K562 (cell line): Measurements from ENCODE around the gene PEX11B. TPM values are rescaled to one million over a fixed set of nuclear protein-coding genes. Genes with fewer than 3 reads are reported as not detected.

Experiments
- ATAC-seq: fragments of 200-7000 bp; cut with Tn5 transposase; 3 replicates; pipeline ENCODE4 v1.9.1; 2020; ENCODE audit warnings: moderate library complexity
- BruUV-seq: library from RNA; stranded (reverse); fragments of 400-500 nt; replicated peaks from 2 replicates; lab custom pipeline; 2021; lab: Mats Ljungman, UMichigan
- CTCF ChIA-PET: fragments of 300-600 bp; formaldehyde crosslinking; extraction: SDS; loops from one replicate; lab custom pipeline; 2021; ENCODE audit warnings: low intra/inter-chr PET ratio; lab: Yijun Ruan, JAX
- POLR2A ChIA-PET: fragments of 300-600, 350-650 bp; sonication (Branson Sonifier 250); formaldehyde crosslinking; extraction: SDS; loops from one replicate; lab custom pipeline; 2021; ENCODE audit warnings: antibody characterized with exemption, inconsistent platforms; lab: Yijun Ruan, JAX
- DNase-seq, 4 experiments: peaks; one replicate each; pipeline versions ENCODE4 v3.0.0 to v3.0.0-alpha.2; 2011 to 2018; ENCODE audit warnings: low spot score in 3 of 4, mixed read lengths in 3 of 4; ENCODE audit errors: extremely low read depth in 1 of 4
- FAIRE-seq: peaks from 2 replicates; lab custom pipeline; 2011; peaks lifted over from hg19 to GRCh38; lab: Jason Lieb, UNC
- H2AFZ ChIP-seq: 2 replicates; pipeline ENCODE4 v1.6.0; 2011; ENCODE audit warnings: low read depth, low read length, control low read depth, inconsistent platforms
- H3K27ac ChIP-seq: fragments of 200-600 bp; 3 replicates; pipeline ENCODE4 v1.8.0; 2011; ENCODE audit warnings: low read depth, mild to moderate bottlenecking, control low read depth, inconsistent platforms, low read length, moderate library complexity, mixed read lengths; ENCODE audit errors: extremely low read depth
- H3K27me3 ChIP-seq, 2 experiments: fragments of 300-600 bp in 1 of 2; 2 replicates in 1 of 2; 3 replicates in 1 of 2; pipeline versions ENCODE4 v1.6.0 to v1.8.0; 2011; ENCODE audit warnings: inconsistent platforms in 2 of 2, low read length in 2 of 2, mild to moderate bottlenecking in 1 of 2, mixed read lengths in 1 of 2, moderate library complexity in 1 of 2; ENCODE audit not compliant: control insufficient read depth in 2 of 2, insufficient read depth in 2 of 2
- H3K36me3 ChIP-seq: fragments of 300-600 bp; 3 replicates; pipeline ENCODE4 v1.8.0; 2011; ENCODE audit warnings: mild to moderate bottlenecking, low read length, inconsistent platforms; ENCODE audit not compliant: control insufficient read depth, insufficient read depth
- H3K4me1 ChIP-seq, 2 experiments: fragments of 200-600 bp in 1 of 2; replicated peaks in 1 of 2; 2 replicates in 1 of 2; 3 replicates in 1 of 2; pipeline versions ENCODE4 v1.5.1 to v1.8.0; 2011; ENCODE audit warnings: inconsistent platforms in 2 of 2, low read length in 2 of 2, mild to moderate bottlenecking in 1 of 2, mixed read lengths in 1 of 2, moderate library complexity in 1 of 2; ENCODE audit not compliant: control insufficient read depth in 2 of 2, insufficient read depth in 2 of 2
- H3K4me2 ChIP-seq: 2 replicates; pipeline ENCODE4 v1.6.1; 2011; ENCODE audit warnings: low read length, control low read depth, inconsistent platforms, mixed read lengths; ENCODE audit not compliant: insufficient read depth
- H3K4me3 ChIP-seq: fragments of 200-600 bp; sonication (generic), shearing (Covaris generic); 2 replicates; pipeline ENCODE4 v1.5.1; 2016; ENCODE audit warnings: control low read depth, inconsistent platforms
- H3K79me2 ChIP-seq: fragments of 200-600 bp; 3 replicates; pipeline ENCODE4 v1.8.0; 2011; ENCODE audit warnings: low read length, inconsistent platforms; ENCODE audit not compliant: control insufficient read depth, insufficient read depth
- H3K9ac ChIP-seq, 2 experiments: 2 replicates each; pipeline versions ENCODE4 v1.6.0 to v1.6.1; 2011; ENCODE audit warnings: low read depth in 2 of 2, low read length in 2 of 2, control low read depth in 1 of 2, inconsistent platforms in 1 of 2, mild to moderate bottlenecking in 1 of 2, mixed read lengths in 1 of 2; ENCODE audit not compliant: insufficient read depth in 1 of 2
- H3K9me1 ChIP-seq: one replicate; pipeline ENCODE4 v1.6.0; 2011; ENCODE audit warnings: inconsistent platforms, mild to moderate bottlenecking, low read length, moderate library complexity; ENCODE audit not compliant: control insufficient read depth, insufficient read depth
- H3K9me3 ChIP-seq: replicated peaks from 2 replicates; pipeline ENCODE4 v1.5.1; 2011; ENCODE audit warnings: low read depth, low read length, inconsistent platforms; ENCODE audit not compliant: control insufficient read depth, insufficient read depth
- H4K20me1 ChIP-seq: replicated peaks from 2 replicates; pipeline ENCODE4 v1.6.1; 2011; ENCODE audit warnings: low read length, inconsistent platforms, mixed read lengths; ENCODE audit not compliant: control insufficient read depth, insufficient read depth
- ATF1 ChIP-seq, 2 experiments: fragments of 450-650 bp in 1 of 2; IDR thresholded peaks; 2 replicates each; pipeline ENCODE4 v1.6.1; 2016; ENCODE audit warnings: missing compliant biosample characterization in 1 of 2, missing genetic modification characterization in 1 of 2
- CBX8 ChIP-seq: fragments of 200-600 bp; sonication (generic); IDR thresholded peaks from 2 replicates; pipeline ENCODE4 v1.6.1; 2012; ENCODE audit warnings: borderline replicate concordance, mixed run types, low read depth, mild to moderate bottlenecking, moderate library complexity, mixed read lengths, low read length, control low read depth, inconsistent platforms; ENCODE audit not compliant: poor library complexity, severe bottlenecking; ENCODE audit errors: extremely low read depth
- RBFOX2 ChIP-seq: fragments of 200-400 bp; formaldehyde crosslinking; IDR thresholded peaks from 2 replicates; pipeline ENCODE4 v1.6.1; 2017; ENCODE audit warnings: low read depth, mild to moderate bottlenecking, low read length, moderate library complexity
- RBM15 ChIP-seq: fragments of 200-400 bp; formaldehyde crosslinking; IDR thresholded peaks from 2 replicates; pipeline ENCODE4 v1.6.1; 2018; ENCODE audit warnings: mild to moderate bottlenecking, low read length, moderate library complexity; ENCODE audit not compliant: insufficient read depth
- ZBTB8A ChIP-seq: fragments of 450-650 bp; IDR thresholded peaks from 2 replicates; pipeline ENCODE4 v1.6.1; 2018; ENCODE audit warnings: mild to moderate bottlenecking, moderate library complexity; ENCODE audit not compliant: partially characterized antibody
- WGBS: fragments of 100-300 bp; shearing (Covaris generic); methylation state at CpG from one replicate; pipeline ENCODE4 v1.1.6; 2016; ENCODE audit warnings: low coverage, mixed read lengths; ENCODE audit not compliant: insufficient coverage; ENCODE audit errors: missing lambda C conversion rate; 5-methylcytosine and 5-hydroxymethylcytosine counted together
- in situ Hi-C: fragments of 300-500 bp; cut with MboI; formaldehyde crosslinking; loops from 4 replicates; pipeline ENCODE4 v1.15.0; 2018; ENCODE audit warnings: inconsistent platforms, mixed read lengths
- intact Hi-C: fragments of 100-400 bp; cut with micrococcal nuclease; formaldehyde crosslinking; loops from 2 replicates; pipeline ENCODE4 v1.14.2; 2022
- polyA plus RNA-seq, 8 experiments: library from polyadenylated mRNA; depleted of rRNA in 4 of 8; stranded (reverse) in 5 of 8; unstranded in 3 of 8; fragments of >200 nt; fragmentation: Nextera tagmentation in 2 of 8; fragmentation: Illumina TruSeq in 1 of 8; extraction: Ambion mirVana in 2 of 8; extraction: Trizol in 1 of 8; gene quantifications; 2 replicates each; pipeline versions ENCODE4 v1.2.1 to v1.2.3, GENCODE V29; 2011 to 2014; ENCODE audit warnings: inconsistent platforms in 1 of 8, missing spikeins in 1 of 8
- total RNA-seq, 7 experiments: library from RNA; depleted of rRNA in 6 of 7; stranded (reverse); fragments of >200 nt in 6 of 7; fragmentation: Illumina TruSeq in 2 of 7; extraction: Trizol in 2 of 7; gene quantifications; 2 replicates each; pipeline versions ENCODE4 v1.2.1 to v1.2.3, GENCODE V29; 2011 to 2021; ENCODE audit warnings: low replicate concordance in 1 of 7
- TF ChIP-seq, protein P1 (sequence below), 2 experiments: fragments of 250-450 bp in 1 of 2; fragments of 450-650 bp in 1 of 2; sonication (Bioruptor Pico) in 1 of 2; IDR thresholded peaks; 2 replicates each; pipeline versions ENCODE4 v1.6.1 to v1.8.0; 2016 to 2021; ENCODE audit warnings: mild to moderate bottlenecking in 2 of 2, moderate library complexity in 2 of 2, missing compliant biosample characterization in 1 of 2, missing genetic modification characterization in 1 of 2

The PEX11B gene
- total and polyA plus RNA-seq, 9 of the 15 experiments (the other 6 are each of a cell fraction or from before 2014, with no cell fraction given) = 13.2 to 60.0 (median 21.7) TPM

- Histone ChIP-seq H3K9me3 (no peaks in the 10 kb centered on the region), H3K4me1 (no peaks in the 10 kb centered on the region), H4K20me1 (no peaks in the 10 kb centered on the region), H3K27ac (no peak overlapping the region), H3K9ac (no peak overlapping the region), H3K36me3 (peaks cover 18% of the 10 kb centered on the region; the same call in 1 of the 3 replicates), H3K79me2 (no peaks in the 10 kb centered on the region), H3K4me2 (no peak overlapping the region), H3K4me3 (no peak overlapping the region), H2AFZ (no peak overlapping the region), H3K9me1 (no peaks in the 10 kb centered on the region), H3K27me3 (no peaks in the 10 kb centered on the region)
- no peak for FAIRE-seq
- WGBS = 71% methylated on average over 6 of the region's 6 CpGs
- no TSS peak for BruUV-seq
- in situ Hi-C loops = no loop called here
- DNase-seq = no peak
- POLR2A ChIA-PET = interaction anchor here (0.9 to 1.6 kb wide), 3 partner anchors 12 to 48 kb away, joined by 3 to 5 read pairs (median 3); no protein-coding TSS in a partner anchor
- intact Hi-C loops = no loop called here
- CTCF ChIA-PET = no interaction called here
- ATAC-seq = no peak
- TF ChIP-seq CBX8 = no peak
- no peak for TF ChIP-seq ATF1 (CRISPR knock-in tag; IDR thresholded peaks at IDR 0.05)
- no peak for TF ChIP-seq ATF1 (tag; IDR thresholded peaks at IDR 0.05)
- TF ChIP-seq ZBTB8A = no peak
- TF ChIP-seq, protein P1, sequence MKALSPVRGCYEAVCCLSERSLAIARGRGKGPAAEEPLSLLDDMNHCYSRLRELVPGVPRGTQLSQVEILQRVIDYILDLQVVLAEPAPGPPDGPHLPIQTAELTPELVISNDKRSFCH (CRISPR knock-in tag; IDR thresholded peaks at IDR 0.05) = no peak
- TF ChIP-seq, protein P1 (tag; IDR thresholded peaks at IDR 0.05) = no peak
- no peak for TF ChIP-seq RBFOX2
- no peak for TF ChIP-seq RBM15
- TF ChIP-seq, all 486 proteins: peak for 0
These were observed 24.4 kb upstream of the PEX11B start for GRCh38 chr1:145942871-145943270.
